Memory B cell (primary cell): ENCODE results near the gene EDDM3A.
A peak's percentile ranks its signal among the peaks of the same experiment; 100 is the strongest.

Experiments used
- ATAC-seq: fragments of 150-1000 bp; cut with Tn5 transposase; 2 replicates; pipeline ENCODE4 v1.10.0; 2021; ENCODE audit warnings: low read depth, mild to moderate bottlenecking, moderate library complexity
- DNase-seq, 2 donors: peaks; one replicate each; pipeline ENCODE4 v3.0.0; 2022; ENCODE audit warnings: low spot score in 2 of 2
- H3K27ac Mint-ChIP-seq: one replicate; pipeline ENCODE4 v1.8.0; 2022; ENCODE audit warnings: mild to moderate bottlenecking, moderate library complexity, mixed read lengths
- H3K27me3 Mint-ChIP-seq: one replicate; pipeline ENCODE4 v1.8.0; 2022; ENCODE audit warnings: mixed read lengths
- H3K36me3 Mint-ChIP-seq: one replicate; pipeline ENCODE4 v1.8.0; 2022; ENCODE audit warnings: mild to moderate bottlenecking, mixed read lengths
- H3K4me1 Mint-ChIP-seq: one replicate; pipeline ENCODE4 v1.8.0; 2022; ENCODE audit warnings: mixed read lengths
- H3K4me3 Mint-ChIP-seq: one replicate; pipeline ENCODE4 v1.8.0; 2022; ENCODE audit warnings: mild to moderate bottlenecking, moderate library complexity, mixed read lengths
- H3K9me3 Mint-ChIP-seq: one replicate; pipeline ENCODE4 v1.8.0; 2022; ENCODE audit warnings: mixed read lengths

EDDM3A gene

DNA sequence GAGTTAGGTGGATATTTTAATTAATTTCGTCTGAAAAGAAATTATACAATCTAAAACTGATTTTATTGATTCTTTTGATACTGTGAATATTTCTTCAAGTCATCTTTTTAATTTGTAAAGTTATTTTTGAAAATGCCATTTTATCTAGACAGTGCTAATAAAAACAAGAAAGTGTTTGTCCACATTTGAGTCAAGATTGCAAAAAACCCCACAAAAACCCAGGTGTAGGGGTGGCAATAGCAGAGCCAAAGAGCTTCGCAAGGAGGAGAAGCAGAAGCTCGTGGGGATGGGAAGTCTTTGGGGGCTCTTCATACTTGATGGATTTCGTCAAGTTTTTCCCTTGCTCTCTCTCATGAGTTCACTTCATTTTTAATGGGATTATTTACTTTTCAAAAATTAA is 41.3 kb downstream of the EDDM3A start:
- peaks cover 37% of the 10 kb centered on the region for H3K4me1 Mint-ChIP-seq
- no peaks in the 10 kb centered on the region for H3K27me3 Mint-ChIP-seq
- no peak overlapping the region for H3K4me3 Mint-ChIP-seq
- H3K9me3 Mint-ChIP-seq, result no peaks in the 10 kb centered on the region
- H3K27ac Mint-ChIP-seq, result peak overlapping the region; percentile 77
- no peak for ATAC-seq
- H3K36me3 Mint-ChIP-seq, result peaks cover 25% of the 10 kb centered on the region
- no peak for DNase-seq

DNA sequence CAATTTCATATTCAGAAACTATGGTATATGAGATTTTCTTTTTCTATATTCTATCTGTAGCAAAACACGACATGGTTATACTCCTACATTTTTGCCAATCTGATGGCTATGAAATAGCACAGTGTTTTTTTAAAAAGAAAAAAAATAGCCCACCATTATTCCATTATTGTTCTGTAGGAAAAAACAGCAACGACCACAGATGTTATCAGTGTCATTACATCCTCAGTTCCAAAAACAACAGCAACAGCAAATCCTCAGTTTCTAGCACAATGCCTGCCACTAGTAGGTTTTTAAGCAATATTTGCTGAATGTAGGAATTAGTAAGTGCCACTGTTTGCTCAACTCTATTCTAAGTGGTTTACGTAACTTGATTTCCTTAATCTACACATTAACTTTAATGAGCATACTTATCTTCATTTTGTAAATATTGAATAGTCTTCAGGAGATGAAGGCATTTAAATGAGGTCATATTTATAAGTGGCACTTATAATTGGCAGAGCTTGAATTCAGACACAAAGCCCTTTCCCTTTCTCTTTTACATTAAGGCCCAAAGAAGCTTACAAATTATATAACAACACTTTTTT is 43.6 kb downstream of the EDDM3A start:
- H3K4me1 Mint-ChIP-seq, result peaks cover 24% of the 10 kb centered on the region
- H3K4me3 Mint-ChIP-seq, result no peak overlapping the region
- H3K36me3 Mint-ChIP-seq, result peaks cover 20% of the 10 kb centered on the region
- no peak overlapping the region for H3K27ac Mint-ChIP-seq
- no peaks in the 10 kb centered on the region for H3K27me3 Mint-ChIP-seq
- H3K9me3 Mint-ChIP-seq, result no peaks in the 10 kb centered on the region
- DNase-seq, result no peak
- ATAC-seq, result no peak

DNA sequence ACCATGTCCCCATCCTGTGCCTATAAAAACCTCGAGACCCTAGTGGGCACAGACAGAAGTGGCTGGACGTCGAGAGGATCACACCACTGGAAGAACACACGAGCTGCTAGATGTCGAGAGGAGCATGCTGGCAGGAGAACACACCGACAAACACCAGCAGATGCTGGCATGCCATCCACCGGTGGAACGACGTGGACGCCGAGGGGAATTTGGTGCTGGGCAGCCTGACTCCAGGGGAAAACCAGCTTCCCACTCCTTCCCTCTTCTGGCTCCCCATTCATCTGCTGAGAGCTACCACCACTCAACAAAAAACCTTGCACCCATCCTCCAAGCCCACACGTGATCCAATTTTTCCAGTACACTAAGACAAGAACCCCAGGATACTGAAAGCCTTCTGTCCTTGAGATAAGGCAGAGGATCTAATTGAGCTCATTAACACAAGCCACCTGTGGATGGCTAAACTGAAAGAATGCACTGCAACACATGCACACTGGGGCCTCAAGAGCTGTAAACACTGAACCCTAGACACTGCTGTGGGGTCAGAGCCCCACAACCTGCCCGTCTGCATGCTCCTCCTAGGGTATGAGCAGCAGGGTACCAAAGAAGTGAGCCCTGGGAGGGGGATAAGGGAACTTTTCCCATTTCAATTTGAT is 44.9 kb downstream of the EDDM3A start:
- DNase-seq (no peak), ATAC-seq (no peak)
- Mint-ChIP-seq H3K27ac (no peak overlapping the region), H3K4me3 (no peak overlapping the region), H3K36me3 (peaks cover 17% of the 10 kb centered on the region), H3K9me3 (no peaks in the 10 kb centered on the region), H3K27me3 (no peaks in the 10 kb centered on the region), H3K4me1 (peaks cover 19% of the 10 kb centered on the region)

DNA sequence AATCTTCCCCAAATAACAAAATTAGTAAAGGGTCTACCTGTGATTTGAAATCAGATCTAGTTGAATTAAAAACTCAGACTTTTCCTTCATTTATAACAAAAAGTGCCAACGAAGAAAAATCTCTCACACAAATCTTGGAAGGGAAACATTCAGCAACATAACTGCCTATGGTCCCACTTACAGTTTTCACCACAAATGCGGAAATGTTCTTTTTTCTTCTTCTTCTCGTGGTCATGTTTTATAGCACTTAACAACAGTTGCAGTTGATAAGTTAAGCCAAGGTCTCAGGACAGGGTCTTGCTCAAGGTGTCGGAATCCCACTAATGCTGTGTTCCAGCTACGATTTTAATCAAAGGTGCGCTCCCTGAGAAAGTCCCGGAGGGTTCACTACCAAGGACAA is 45.5 kb downstream of the EDDM3A start:
- H3K9me3 Mint-ChIP-seq, result no peaks in the 10 kb centered on the region
- peaks cover 14% of the 10 kb centered on the region for H3K36me3 Mint-ChIP-seq
- H3K27ac Mint-ChIP-seq, result no peak overlapping the region
- H3K4me1 Mint-ChIP-seq, result peaks cover 18% of the 10 kb centered on the region
- no peaks in the 10 kb centered on the region for H3K27me3 Mint-ChIP-seq
- H3K4me3 Mint-ChIP-seq, result no peak overlapping the region
- DNase-seq (no peak), ATAC-seq (no peak)

DNA sequence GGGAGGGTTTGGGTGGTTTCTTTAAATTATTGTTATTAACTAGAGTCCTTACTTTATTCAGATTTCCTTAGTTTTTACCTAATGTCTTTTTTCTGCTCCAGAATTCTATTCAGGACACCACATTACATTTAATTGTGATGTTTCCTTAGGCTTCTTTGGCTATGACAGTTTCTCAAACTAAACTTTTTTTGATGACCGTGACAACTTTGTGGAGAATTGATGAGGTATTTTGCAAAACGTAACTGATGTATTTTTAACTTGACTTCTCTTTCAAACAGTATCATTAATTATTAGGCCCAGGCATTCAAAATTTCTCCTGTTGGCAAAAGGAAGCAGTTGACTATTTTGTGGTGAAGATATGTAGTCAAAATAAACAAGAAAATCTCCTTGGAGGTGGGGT is 45.9 kb downstream of the EDDM3A start:
- no peak overlapping the region for H3K4me3 Mint-ChIP-seq
- ATAC-seq (no peak), DNase-seq (no peak)
- H3K9me3 Mint-ChIP-seq, result no peaks in the 10 kb centered on the region
- peaks cover 12% of the 10 kb centered on the region for H3K36me3 Mint-ChIP-seq
- H3K27ac Mint-ChIP-seq, result no peak overlapping the region
- no peaks in the 10 kb centered on the region for H3K27me3 Mint-ChIP-seq
- peaks cover 16% of the 10 kb centered on the region for H3K4me1 Mint-ChIP-seq

DNA sequence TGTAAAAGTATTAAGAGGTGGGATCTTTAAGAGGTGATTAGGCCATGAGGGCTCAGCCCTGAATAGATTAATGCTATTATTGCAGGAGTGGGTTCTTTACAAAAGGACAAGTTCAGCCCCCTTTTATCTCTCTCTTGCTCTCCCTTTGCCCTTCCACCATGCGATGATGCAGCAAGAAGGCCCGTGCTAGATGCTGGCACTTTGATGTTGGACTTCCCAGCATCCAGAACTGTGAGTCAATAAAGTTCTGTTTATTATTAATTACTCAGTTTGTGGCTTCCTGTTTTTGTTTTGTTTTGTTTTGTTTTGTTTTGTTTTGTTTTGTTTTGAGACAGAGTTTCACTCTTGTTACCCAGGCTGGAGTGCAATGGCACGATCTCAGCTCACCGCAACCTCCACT is 46.9 kb downstream of the EDDM3A start:
- H3K4me3 Mint-ChIP-seq, result no peak overlapping the region
- ATAC-seq (no peak), DNase-seq (no peak)
- H3K9me3 Mint-ChIP-seq, result no peaks in the 10 kb centered on the region
- H3K27ac Mint-ChIP-seq, result no peak overlapping the region
- no peaks in the 10 kb centered on the region for H3K27me3 Mint-ChIP-seq
- peaks cover 10% of the 10 kb centered on the region for H3K36me3 Mint-ChIP-seq
- H3K4me1 Mint-ChIP-seq, result peaks cover 14% of the 10 kb centered on the region

DNA sequence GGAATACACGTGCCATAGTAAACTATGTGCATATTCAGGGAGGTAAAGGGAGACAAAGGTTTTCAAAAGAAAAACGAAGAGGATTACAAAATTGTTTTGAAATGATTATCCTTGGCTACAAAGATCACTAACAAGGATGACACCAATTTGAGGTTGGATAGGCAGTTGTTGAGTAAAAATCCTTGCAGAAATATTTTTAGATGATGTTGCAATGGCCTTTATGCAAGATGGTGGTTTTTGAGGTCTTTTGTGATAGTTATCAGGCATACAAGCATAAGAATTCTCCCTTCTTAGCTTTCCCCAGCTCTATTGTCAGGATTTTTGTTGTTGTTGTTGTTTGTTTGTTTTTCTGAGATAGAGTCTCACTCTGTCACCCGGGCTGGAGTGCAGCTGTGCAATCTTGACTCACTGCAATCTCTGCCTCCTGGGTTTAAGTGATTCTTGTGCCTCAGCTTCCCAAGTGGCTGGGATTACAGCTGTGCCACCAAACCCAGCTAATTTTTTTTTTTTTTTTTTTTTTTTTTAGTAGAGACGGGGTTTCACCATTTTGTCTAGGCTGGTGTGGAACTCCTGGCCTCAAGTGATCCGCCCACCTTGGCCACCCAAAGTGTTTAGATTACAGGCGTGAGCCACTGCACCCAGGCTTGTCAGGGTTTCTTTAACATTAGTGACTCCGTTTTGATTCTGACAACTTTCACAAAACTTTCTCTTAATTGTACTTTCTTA is 49.1 kb downstream of the EDDM3A start:
- Mint-ChIP-seq H3K36me3 (peaks cover 9% of the 10 kb centered on the region), H3K27ac (no peak overlapping the region), H3K9me3 (no peaks in the 10 kb centered on the region), H3K4me3 (no peak overlapping the region), H3K4me1 (peaks cover 21% of the 10 kb centered on the region), H3K27me3 (no peaks in the 10 kb centered on the region)
- DNase-seq (no peak), ATAC-seq (no peak)

DNA sequence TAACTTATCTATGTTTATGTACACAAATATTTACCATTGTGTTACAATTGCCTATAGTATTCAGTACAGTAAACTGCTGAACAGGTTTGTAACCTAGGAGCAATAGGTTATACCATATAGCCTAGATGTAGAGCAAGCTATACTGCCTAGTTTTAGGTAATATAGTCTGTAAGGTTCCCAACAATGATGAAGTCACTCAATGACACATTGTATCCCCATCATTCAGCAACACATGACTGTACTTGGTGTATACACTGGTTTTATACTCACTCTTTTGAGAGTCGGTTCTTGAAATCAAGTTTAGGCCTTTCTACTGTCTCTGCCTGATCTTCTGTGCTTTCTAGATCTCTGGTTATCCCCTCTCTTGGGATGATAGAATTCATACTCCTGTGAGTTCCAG is 51.5 kb downstream of the EDDM3A start:
- no peaks in the 10 kb centered on the region for H3K9me3 Mint-ChIP-seq
- peaks cover 18% of the 10 kb centered on the region for H3K4me1 Mint-ChIP-seq
- peaks cover 3% of the 10 kb centered on the region for H3K36me3 Mint-ChIP-seq
- no peak overlapping the region for H3K27ac Mint-ChIP-seq
- ATAC-seq, result no peak
- no peak overlapping the region for H3K4me3 Mint-ChIP-seq
- H3K27me3 Mint-ChIP-seq, result no peaks in the 10 kb centered on the region
- DNase-seq, result no peak
